GM12878 (cell line): ENCODE results near the gene ETS1. TPM values are rescaled to one million over a fixed set of nuclear protein-coding genes. Genes with fewer than 3 reads are reported as not detected.
A peak's percentile ranks its signal among the peaks of the same experiment; 100 is the strongest.

ENCODE experiments used
- ATAC-seq: fragments of 200-7000 bp; cut with Tn5 transposase; 3 replicates; pipeline ENCODE4 v1.9.1; 2020; ENCODE audit warnings: mild to moderate bottlenecking, moderate library complexity
- BruUV-seq: library from RNA; stranded (reverse); fragments of 400-500 nt; replicated peaks from 2 replicates; lab custom pipeline; 2021; lab: Mats Ljungman, UMichigan
- CTCF ChIA-PET: fragments of 300-600 bp; sonication (Branson Sonifier 250); formaldehyde crosslinking; extraction: SDS; loops from one replicate; lab custom pipeline; 2021; ENCODE audit warnings: inconsistent platforms; lab: Yijun Ruan, JAX
- POLR2A ChIA-PET: fragments of 350-600 bp; formaldehyde crosslinking; extraction: SDS; loops from one replicate; lab custom pipeline; 2021; ENCODE audit warnings: inconsistent platforms; lab: Charles Lee
- RAD21 ChIA-PET: fragments of 300-600 bp; sonication (Branson Sonifier 250); formaldehyde crosslinking; loops from one replicate; lab custom pipeline; 2023; ENCODE audit warnings: antibody characterized with exemption; ENCODE audit not compliant: unreplicated experiment; lab: Charles Lee
- SMC1A ChIA-PET: fragments of 300-600 bp; sonication (Branson Sonifier 250); formaldehyde crosslinking; loops from one replicate; lab custom pipeline; 2023; ENCODE audit not compliant: unreplicated experiment, uncharacterized antibody; lab: Charles Lee
- DNase-seq: peaks from one replicate; pipeline ENCODE4 v3.0.0-alpha.2; 2011; ENCODE audit warnings: low read depth, low spot score
- FAIRE-seq: peaks from 3 replicates; lab custom pipeline; 2011; peaks lifted over from hg19 to GRCh38; lab: Jason Lieb, UNC
- H2AFZ ChIP-seq: 2 replicates; pipeline ENCODE4 v1.6.0; 2011; ENCODE audit warnings: low read depth, low read length, control low read depth; ENCODE audit not compliant: control insufficient read depth
- H3K27ac ChIP-seq: 2 replicates; pipeline ENCODE4 v1.5.1; 2011; ENCODE audit warnings: control low read depth; ENCODE audit not compliant: control insufficient read depth, insufficient read depth
- H3K27me3 ChIP-seq, 2 experiments: replicated peaks in 1 of 2; 2 replicates each; pipeline versions ENCODE4 v1.6.0 to v1.6.1; 2011; ENCODE audit warnings: low read length in 1 of 2; ENCODE audit not compliant: control insufficient read depth in 2 of 2, insufficient read depth in 2 of 2
- H3K36me3 ChIP-seq, 2 experiments: 2 replicates each; pipeline ENCODE4 v1.5.1; 2011; ENCODE audit warnings: low read length in 1 of 2; ENCODE audit not compliant: control insufficient read depth in 2 of 2, insufficient read depth in 2 of 2
- H3K4me1 ChIP-seq: 2 replicates; pipeline ENCODE4 v1.6.1; 2011; ENCODE audit warnings: mild to moderate bottlenecking, low read length, moderate library complexity, mixed read lengths; ENCODE audit not compliant: control insufficient read depth, insufficient read depth
- H3K4me2 ChIP-seq: 2 replicates; pipeline ENCODE4 v1.6.0; 2011; ENCODE audit warnings: control low read depth; ENCODE audit not compliant: control insufficient read depth, insufficient read depth
- H3K4me3 ChIP-seq: fragments of 200-600 bp; sonication (generic); 2 replicates; pipeline ENCODE4 v1.5.1; 2016
- H3K79me2 ChIP-seq: 2 replicates; pipeline ENCODE4 v1.6.0; 2011; ENCODE audit warnings: low read length; ENCODE audit not compliant: control insufficient read depth, insufficient read depth
- H3K9ac ChIP-seq: 2 replicates; pipeline ENCODE4 v1.8.0; 2011; ENCODE audit warnings: low read length, control low read depth, mixed read lengths; ENCODE audit not compliant: control insufficient read depth, insufficient read depth
- H3K9me3 ChIP-seq: replicated peaks from 3 replicates; pipeline ENCODE4 v1.5.1; 2011; ENCODE audit warnings: mild to moderate bottlenecking, low read length; ENCODE audit not compliant: control insufficient read depth, insufficient read depth
- H4K20me1 ChIP-seq: 2 replicates; pipeline ENCODE4 v1.6.0; 2011; ENCODE audit not compliant: control insufficient read depth, insufficient read depth
- BCL11A ChIP-seq: IDR thresholded peaks from 2 replicates; pipeline ENCODE4 v1.6.1; 2011; ENCODE audit warnings: low read depth, low read length
- BMI1 ChIP-seq: fragments of 450-650 bp; IDR thresholded peaks from 2 replicates; pipeline ENCODE4 v1.6.1; 2016; ENCODE audit warnings: mild to moderate bottlenecking, moderate library complexity, borderline replicate concordance
- EED ChIP-seq: sonication (generic); IDR thresholded peaks from 2 replicates; pipeline ENCODE4 v1.6.1; 2016; ENCODE audit warnings: antibody characterized with exemption, low read depth
- FOXM1 ChIP-seq: IDR thresholded peaks from 2 replicates; pipeline ENCODE4 v1.6.1; 2012; ENCODE audit warnings: low read depth, mild to moderate bottlenecking, inconsistent platforms, low read length, moderate library complexity
- HDGF ChIP-seq: fragments of 450-650 bp; IDR thresholded peaks from 2 replicates; pipeline ENCODE4 v1.6.1; 2016; ENCODE audit warnings: antibody characterized with exemption
- IKZF1 ChIP-seq: fragments of 450-650 bp; conservative IDR thresholded peaks from 2 replicates; pipeline ENCODE4 v1.6.1; 2017; ENCODE audit warnings: antibody characterized with exemption, mild to moderate bottlenecking
- IKZF2 ChIP-seq, 2 experiments: fragments of 450-650 bp; IDR thresholded peaks; 2 replicates each; pipeline ENCODE4 v1.6.1; 2017; ENCODE audit warnings: mild to moderate bottlenecking in 2 of 2, moderate library complexity in 2 of 2
- MLLT1 ChIP-seq: fragments of 450-650 bp; IDR thresholded peaks from 2 replicates; pipeline ENCODE4 v1.6.1; 2016; ENCODE audit warnings: mild to moderate bottlenecking
- MTA2 ChIP-seq: fragments of 450-650 bp; IDR thresholded peaks from 2 replicates; pipeline ENCODE4 v1.6.1; 2016; ENCODE audit warnings: low read depth, mild to moderate bottlenecking, moderate library complexity
- NBN ChIP-seq: fragments of 450-650 bp; IDR thresholded peaks from 2 replicates; pipeline ENCODE4 v1.6.1; 2016
- NFIC ChIP-seq: IDR thresholded peaks from 2 replicates; pipeline ENCODE4 v1.6.1; 2012; ENCODE audit warnings: low read depth, mild to moderate bottlenecking, inconsistent platforms, low read length, moderate library complexity
- NR2C1 ChIP-seq: fragments of 450-650 bp; IDR thresholded peaks from 2 replicates; pipeline ENCODE4 v1.6.1; 2017; ENCODE audit warnings: antibody characterized with exemption, mild to moderate bottlenecking, moderate library complexity
- PKNOX1 ChIP-seq: fragments of 450-650 bp; IDR thresholded peaks from 2 replicates; pipeline ENCODE4 v1.6.1; 2016; ENCODE audit warnings: mild to moderate bottlenecking
- PML ChIP-seq: IDR thresholded peaks from 2 replicates; pipeline ENCODE4 v1.6.1; 2012; ENCODE audit warnings: low read length, inconsistent platforms
- POU2F2 ChIP-seq: IDR thresholded peaks from 3 replicates; pipeline ENCODE4 v1.6.1; 2011; ENCODE audit warnings: low read depth, mild to moderate bottlenecking, low read length, borderline replicate concordance
- RELB ChIP-seq: fragments of 450-650 bp; IDR thresholded peaks from 2 replicates; pipeline ENCODE4 v1.6.1; 2017; ENCODE audit warnings: low read depth, mild to moderate bottlenecking, moderate library complexity
- RUNX3 ChIP-seq: IDR thresholded peaks from 2 replicates; pipeline ENCODE4 v1.6.1; 2012; ENCODE audit warnings: low read length, inconsistent platforms
- SPI1 ChIP-seq: IDR thresholded peaks from 2 replicates; pipeline ENCODE4 v1.6.1; 2011; ENCODE audit warnings: low read depth, mild to moderate bottlenecking, low read length, moderate library complexity, borderline replicate concordance; ENCODE audit not compliant: insufficient read depth
- YY1 ChIP-seq: IDR thresholded peaks from 2 replicates; pipeline ENCODE4 v1.6.1; 2011; ENCODE audit warnings: low read depth, mild to moderate bottlenecking, low read length
- ZBED1 ChIP-seq: IDR thresholded peaks from 2 replicates; pipeline ENCODE4 v1.6.1; 2016; ENCODE audit warnings: borderline replicate concordance
- ZNF217 ChIP-seq: fragments of 450-650 bp; IDR thresholded peaks from 2 replicates; pipeline ENCODE4 v1.6.1; 2017; ENCODE audit warnings: antibody characterized with exemption, mild to moderate bottlenecking
- ZSCAN29 ChIP-seq: fragments of 450-650 bp; IDR thresholded peaks from 2 replicates; pipeline ENCODE4 v1.6.1; 2017; ENCODE audit warnings: mild to moderate bottlenecking, moderate library complexity
- WGBS: methylation state at CpG from one replicate; pipeline ENCODE4 v1.1.6; 2016; ENCODE audit warnings: low lambda C conversion rate; ENCODE audit not compliant: insufficient replicate concordance, insufficient coverage; ENCODE audit errors: missing lambda C conversion rate; 5-methylcytosine and 5-hydroxymethylcytosine counted together
- in situ Hi-C: fragments of 300-500 bp; cut with MboI; formaldehyde crosslinking; loops from 9 replicates; pipeline ENCODE4 v1.14.3; 2018; ENCODE audit warnings: mixed read lengths
- intact Hi-C: fragments of 100-400 bp; cut with micrococcal nuclease; formaldehyde crosslinking; loops from one replicate; pipeline ENCODE4 v1.14.2; 2022; ENCODE audit not compliant: unreplicated experiment
- polyA plus RNA-seq, 11 experiments: library from polyadenylated mRNA; depleted of rRNA in 4 of 11; unstranded in 6 of 11; stranded (reverse) in 5 of 11; fragments of >200 nt; fragmentation: Nextera tagmentation in 4 of 11; fragmentation: Illumina TruSeq in 1 of 11; extraction: Ambion mirVana in 4 of 11; extraction: Trizol in 1 of 11; gene quantifications; 1 replicate in 1 of 11; 2 replicates in 10 of 11; pipeline versions ENCODE4 v1.2.1 to v1.2.3, GENCODE V29; 2011 to 2016; ENCODE audit warnings: inconsistent platforms in 2 of 11, missing spikeins in 2 of 11, low read depth in 1 of 11
- total RNA-seq, 4 experiments: library from RNA; depleted of rRNA in 3 of 4; stranded (reverse); fragments of >200 nt in 3 of 4; fragmentation: Illumina TruSeq in 1 of 4; extraction: Trizol in 1 of 4; gene quantifications; 2 replicates each; pipeline versions ENCODE4 v1.2.1 to v1.2.3, GENCODE V29; 2013 to 2021

ETS1 gene
- total and polyA plus RNA-seq, 10 of the 15 experiments (the other 5 are each of a cell fraction or from before 2014, with no cell fraction given) = 12.5 to 112 (median 55.5) TPM

- no peaks in the 10 kb centered on the region; a peak in 1 of 4 replicates for H3K36me3 ChIP-seq
- ChIA-PET CTCF (interaction anchor here (0.7 to 1.9 kb wide), 13 partner anchors 14 to 353 kb away, joined by 3 to 21 read pairs (median 3); no protein-coding TSS in a partner anchor), RAD21 (interaction anchor here (0.6 to 10.3 kb wide), 18 partner anchors 10 to 308 kb away, joined by 3 to 144 read pairs (median 4); no protein-coding TSS in a partner anchor), SMC1A (interaction anchor here (0.8 to 5.5 kb wide), 26 partner anchors 8 to 351 kb away, joined by 3 to 45 read pairs (median 4); no protein-coding TSS in a partner anchor), POLR2A (interaction anchor here (0.6 to 1.8 kb wide), 17 partner anchors 9 to 115 kb away, joined by 3 to 11 read pairs (median 4); no protein-coding TSS in a partner anchor)
- H2AFZ ChIP-seq = peak overlapping the region; percentile 58
- peaks cover 14% of the 10 kb centered on the region for H3K4me1 ChIP-seq
- intact Hi-C loops = loop anchor here (1.0 to 10.0 kb wide), 4 partner anchors 29 to 312 kb away; no protein-coding TSS in a partner anchor
- H4K20me1 ChIP-seq = no peaks in the 10 kb centered on the region
- 1% methylated on average over 6 of the region's 6 CpGs for WGBS
- peak; percentile 17 for ATAC-seq
- peak overlapping the region; percentile 91 for H3K27ac ChIP-seq
- H3K27me3 ChIP-seq = no peaks in the 10 kb centered on the region
- peak overlapping the region; percentile 80 for H3K9ac ChIP-seq
- BruUV-seq = TSS peak; percentile 95
- peak overlapping the region; percentile 70 for H3K4me3 ChIP-seq
- FAIRE-seq = no peak
- H3K79me2 ChIP-seq = peaks cover 48% of the 10 kb centered on the region
- no peak for DNase-seq
- in situ Hi-C loops = no loop called here
- H3K9me3 ChIP-seq = no peaks in the 10 kb centered on the region
- H3K4me2 ChIP-seq = peak overlapping the region; percentile 76
- TF ChIP-seq RUNX3 (peak; percentile 90), RELB (peak; percentile 74; the same call in 1 of the 2 replicates), POU2F2 (no peak; the same call in 2 of the 3 replicates), EED (peak; percentile 5; the same call in 1 of the 2 replicates), MLLT1 (0 out of 2 replicates have a peak, but pooled peaks have one; percentile 57), NFIC (peak; percentile 74), ZSCAN29 (peak; percentile 78), MTA2 (peak; percentile 57; the same call in 1 of the 2 replicates), ZNF217 (no peak), FOXM1 (peak; percentile 79; the same call in 1 of the 2 replicates), IKZF2 (IDR thresholded peaks at IDR 0.05) (peak in 1 of 2 experiments; percentile 56; a peak in 2 of 4 replicates), ZBED1 (no peak), HDGF (0 out of 2 replicates have a peak, but pooled peaks have one; percentile 12), IKZF1 (peak; percentile 19; the same call in 1 of the 2 replicates), NR2C1 (no peak), PKNOX1 (no peak), BCL11A (0 out of 2 replicates have a peak, but pooled peaks have one; percentile 19), BMI1 (peak; percentile 25; the same call in 1 of the 2 replicates), NBN (0 out of 2 replicates have a peak, but pooled peaks have one; percentile 57), SPI1 (peak; percentile 55), YY1 (peak; percentile 93), PML (no peak)
These were observed 64.3 kb downstream of the ETS1 start for GRCh38 chr11:128522943-128523518.
